Endothelial cell of umbilical vein (primary cell): ENCODE data around the gene NPTN.

Experiments used
- EZH2 ChIP-seq: IDR thresholded peaks from 2 replicates; pipeline ENCODE4 v1.6.1; 2012; ENCODE audit warnings: borderline replicate concordance, low read depth, mild to moderate bottlenecking, moderate library complexity, low read length, inconsistent platforms; ENCODE audit not compliant: severe bottlenecking
- JUN ChIP-seq: IDR thresholded peaks from 2 replicates; pipeline ENCODE4 v1.6.1; 2011; ENCODE audit warnings: borderline replicate concordance, low read depth; ENCODE audit not compliant: insufficient read length, insufficient read depth
- POLR2A ChIP-seq: IDR thresholded peaks from 2 replicates; pipeline ENCODE4 v1.6.1; 2012; ENCODE audit warnings: low read depth, mild to moderate bottlenecking, control low read depth, low read length
- POLR2AphosphoS5 ChIP-seq: IDR thresholded peaks from 2 replicates; pipeline ENCODE4 v1.6.1; 2012; ENCODE audit warnings: low read depth, mild to moderate bottlenecking, control low read depth, low read length, moderate library complexity; ENCODE audit not compliant: insufficient read depth
- TF ChIP-seq, protein P1 (sequence below), 2 donors: IDR thresholded peaks; 1 replicate in 1 of 2; 2 replicates in 1 of 2; pipeline ENCODE4 v1.5.1; 2011; ENCODE audit warnings: low read length in 2 of 2, mild to moderate bottlenecking in 2 of 2, moderate library complexity in 2 of 2, control low read depth in 1 of 2, inconsistent platforms in 1 of 2, low read depth in 1 of 2; ENCODE audit not compliant: insufficient read depth in 1 of 2; ENCODE audit errors: extremely low read depth in 1 of 2
- TF ChIP-seq, protein P2 (sequence below): IDR thresholded peaks from 2 replicates; pipeline ENCODE4 v1.6.1; 2011; ENCODE audit not compliant: insufficient read depth, insufficient read length

GRCh38 chr15:73524919-73525318 lies 108.3 kb downstream of the NPTN start:
- TF ChIP-seq, protein P1, sequence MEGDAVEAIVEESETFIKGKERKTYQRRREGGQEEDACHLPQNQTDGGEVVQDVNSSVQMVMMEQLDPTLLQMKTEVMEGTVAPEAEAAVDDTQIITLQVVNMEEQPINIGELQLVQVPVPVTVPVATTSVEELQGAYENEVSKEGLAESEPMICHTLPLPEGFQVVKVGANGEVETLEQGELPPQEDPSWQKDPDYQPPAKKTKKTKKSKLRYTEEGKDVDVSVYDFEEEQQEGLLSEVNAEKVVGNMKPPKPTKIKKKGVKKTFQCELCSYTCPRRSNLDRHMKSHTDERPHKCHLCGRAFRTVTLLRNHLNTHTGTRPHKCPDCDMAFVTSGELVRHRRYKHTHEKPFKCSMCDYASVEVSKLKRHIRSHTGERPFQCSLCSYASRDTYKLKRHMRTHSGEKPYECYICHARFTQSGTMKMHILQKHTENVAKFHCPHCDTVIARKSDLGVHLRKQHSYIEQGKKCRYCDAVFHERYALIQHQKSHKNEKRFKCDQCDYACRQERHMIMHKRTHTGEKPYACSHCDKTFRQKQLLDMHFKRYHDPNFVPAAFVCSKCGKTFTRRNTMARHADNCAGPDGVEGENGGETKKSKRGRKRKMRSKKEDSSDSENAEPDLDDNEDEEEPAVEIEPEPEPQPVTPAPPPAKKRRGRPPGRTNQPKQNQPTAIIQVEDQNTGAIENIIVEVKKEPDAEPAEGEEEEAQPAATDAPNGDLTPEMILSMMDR (IDR thresholded peaks at IDR 0.05; ENCODE audit: extremely low read depth in 1 of 2, insufficient read depth in 1 of 2, low read depth in 1 of 2, low read length in 2 of 2) = no peak
- TF ChIP-seq POLR2A = no peak
- TF ChIP-seq, protein P2, sequence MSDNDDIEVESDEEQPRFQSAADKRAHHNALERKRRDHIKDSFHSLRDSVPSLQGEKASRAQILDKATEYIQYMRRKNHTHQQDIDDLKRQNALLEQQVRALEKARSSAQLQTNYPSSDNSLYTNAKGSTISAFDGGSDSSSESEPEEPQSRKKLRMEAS = no peak
- TF ChIP-seq POLR2AphosphoS5 = no peak
- TF ChIP-seq JUN = no peak
- TF ChIP-seq EZH2 = no peak
